HG03342 (cell line): ENCODE measurements around the gene TNFAIP8L3.
"Not testable (repeated sequence)": the region's sequence is repeated elsewhere in the genome, so short reads cannot be mapped to it uniquely, and the experiment has no call there.

Experiments used
- ATAC-seq: cut with Tn5 transposase; IDR thresholded peaks from one replicate; pipeline ENCODE4 v1.9.1; 2021; ENCODE audit warnings: mild to moderate bottlenecking, moderate library complexity; ENCODE audit not compliant: unreplicated experiment

TNFAIP8L3 gene

DNA sequence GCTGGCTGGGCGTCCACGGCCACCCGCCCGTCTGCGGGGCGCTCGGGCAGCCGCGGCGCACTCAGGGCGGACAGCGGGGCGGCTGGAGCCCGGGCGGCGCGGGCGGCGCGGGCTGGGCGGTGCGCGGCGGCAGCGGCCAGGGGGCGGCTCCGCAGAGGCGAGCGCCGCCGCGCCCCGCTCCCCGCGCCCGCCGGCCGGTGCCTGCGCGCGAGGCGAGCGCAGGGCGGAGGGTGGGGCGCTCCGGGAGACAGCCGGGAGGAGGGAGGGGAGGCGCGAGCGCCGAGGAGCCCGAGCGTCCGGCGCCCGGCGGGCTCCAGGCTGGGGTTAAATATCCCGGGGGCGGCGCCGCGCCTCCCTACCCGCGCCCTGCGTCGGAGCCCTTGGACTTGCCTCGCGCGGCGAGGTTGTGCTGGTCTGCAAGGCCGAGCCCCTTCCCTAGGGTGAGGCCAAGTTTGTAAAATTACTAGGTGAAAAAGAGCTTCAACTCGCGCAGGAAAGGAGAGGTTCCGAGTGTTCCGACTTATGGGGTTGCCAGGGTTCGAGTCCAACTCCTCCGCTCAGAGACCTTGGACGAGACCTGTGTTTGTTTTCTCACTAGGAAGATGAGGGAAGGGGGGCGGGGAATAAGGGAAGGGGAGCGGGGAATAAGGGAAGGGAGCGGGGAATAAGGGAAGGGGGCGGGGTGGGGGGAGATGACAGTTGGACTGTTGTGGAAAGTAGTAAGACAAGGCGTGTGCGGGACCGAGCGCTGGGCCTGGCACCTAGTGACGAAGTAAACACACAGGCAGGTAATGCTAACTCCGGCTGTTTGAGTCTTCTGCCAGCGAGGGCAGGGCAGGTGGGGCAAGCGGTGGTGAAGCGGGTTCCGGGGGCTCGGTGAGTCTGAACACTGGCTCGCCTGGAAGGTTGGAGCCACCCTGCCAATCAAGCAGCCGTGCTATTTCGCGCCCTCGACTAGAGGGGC lies at the start of gene TNFAIP8L3:
TSS of gene TNFAIP8L3 (minus strand) at position 301 of the 964 bp plus-strand sequence. CDS start 311 bp downstream, outside the sequence.
- no peak for ATAC-seq

GRCh38 chr15:51144021-51144532 lies 49.4 kb upstream of the TNFAIP8L3 start:
- no peak for ATAC-seq

DNA sequence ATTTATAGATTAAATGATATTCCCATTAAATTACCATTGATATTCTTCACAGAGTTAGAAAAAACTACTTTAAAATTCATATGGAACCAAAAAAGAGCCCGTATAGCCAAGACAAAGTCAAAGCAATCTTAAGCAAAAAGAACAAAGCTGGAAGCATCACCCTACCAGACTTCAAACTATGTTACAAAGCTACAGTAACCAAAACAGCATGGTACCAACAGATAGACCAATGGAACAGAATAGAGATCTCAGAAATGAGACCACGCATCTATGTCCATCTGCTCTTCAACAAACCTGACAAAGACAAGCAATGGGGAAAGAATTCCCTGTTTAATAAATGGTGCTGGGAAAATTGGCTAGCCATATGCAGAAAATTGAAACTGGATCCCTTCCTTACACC lies 45.6 kb upstream of the TNFAIP8L3 start:
- not testable (repeated sequence) for ATAC-seq

DNA sequence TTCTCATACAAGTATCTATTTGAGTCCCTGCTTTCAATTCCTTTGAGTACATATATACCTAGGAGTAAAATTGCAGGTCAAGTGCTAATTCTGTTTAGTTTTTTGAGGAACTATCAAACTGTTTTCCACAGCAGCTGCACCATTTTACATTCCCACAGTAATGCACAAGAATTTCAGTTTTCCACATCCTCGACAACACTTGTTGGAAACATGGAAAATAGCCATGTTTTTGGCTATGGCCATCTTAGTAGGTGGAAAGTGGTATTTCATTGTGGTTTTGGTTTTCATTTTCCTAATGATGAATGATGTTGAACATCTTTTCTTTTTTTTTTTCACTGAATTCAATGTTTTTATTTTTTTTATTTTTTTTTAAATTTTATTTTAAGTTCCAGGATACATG lies 44.4 kb upstream of the TNFAIP8L3 start:
- ATAC-seq, result no peak

DNA sequence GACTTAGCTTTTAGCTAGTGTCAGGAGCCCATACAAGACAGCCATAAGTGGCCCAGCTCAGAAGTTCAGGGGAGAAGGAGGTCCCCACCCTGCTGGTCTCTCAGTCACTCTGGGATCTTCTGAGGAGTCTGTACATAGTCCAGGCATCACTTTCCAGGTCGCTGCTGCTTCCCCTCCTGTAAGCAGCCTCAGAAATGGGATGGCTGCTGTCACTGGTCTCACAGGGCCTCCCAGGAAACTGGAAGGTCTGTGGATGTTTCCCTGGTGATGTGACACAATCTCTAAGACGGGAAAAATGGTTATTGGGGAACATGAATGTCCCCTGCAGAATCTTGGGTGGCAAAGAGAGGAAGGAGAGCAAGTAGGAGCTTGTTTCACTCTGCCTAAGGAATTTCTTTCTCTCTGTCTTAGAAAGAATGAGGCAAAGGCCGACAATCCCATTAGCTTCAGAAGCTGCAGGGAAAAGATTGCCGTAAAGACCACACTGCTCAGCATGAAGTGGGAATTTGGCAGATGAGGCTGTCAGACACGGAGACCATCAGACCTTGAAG lies 43.2 kb upstream of the TNFAIP8L3 start:
- no peak for ATAC-seq

DNA sequence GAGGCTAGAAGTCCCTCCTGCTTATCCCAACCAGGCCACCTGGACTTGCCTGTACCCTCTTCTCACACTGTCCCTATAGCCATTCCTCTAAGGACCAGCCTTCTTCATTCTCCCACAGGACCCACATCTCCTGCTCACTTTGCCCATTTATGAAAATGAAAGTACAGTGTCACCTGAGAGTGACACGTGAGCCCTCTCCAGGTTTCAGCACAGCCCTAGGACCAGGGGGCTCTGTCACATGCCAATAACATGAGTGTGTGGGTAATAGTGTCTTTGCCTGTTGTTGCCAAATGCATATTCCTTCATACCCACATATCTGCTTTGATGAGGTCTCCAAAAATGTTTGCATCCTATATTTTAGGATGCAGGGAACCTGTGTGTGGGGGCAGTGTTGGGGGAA lies 42.3 kb upstream of the TNFAIP8L3 start:
- ATAC-seq, result no peak

- ATAC-seq, result no peak
These were observed 40.6 kb upstream of the TNFAIP8L3 start for GRCh38 chr15:51135276-51135675.

GRCh38 chr15:51134416-51135199 lies 39.9 kb upstream of the TNFAIP8L3 start:
- no peak for ATAC-seq

- ATAC-seq, result no peak
These were observed 38.5 kb upstream of the TNFAIP8L3 start for GRCh38 chr15:51133140-51133765.

DNA sequence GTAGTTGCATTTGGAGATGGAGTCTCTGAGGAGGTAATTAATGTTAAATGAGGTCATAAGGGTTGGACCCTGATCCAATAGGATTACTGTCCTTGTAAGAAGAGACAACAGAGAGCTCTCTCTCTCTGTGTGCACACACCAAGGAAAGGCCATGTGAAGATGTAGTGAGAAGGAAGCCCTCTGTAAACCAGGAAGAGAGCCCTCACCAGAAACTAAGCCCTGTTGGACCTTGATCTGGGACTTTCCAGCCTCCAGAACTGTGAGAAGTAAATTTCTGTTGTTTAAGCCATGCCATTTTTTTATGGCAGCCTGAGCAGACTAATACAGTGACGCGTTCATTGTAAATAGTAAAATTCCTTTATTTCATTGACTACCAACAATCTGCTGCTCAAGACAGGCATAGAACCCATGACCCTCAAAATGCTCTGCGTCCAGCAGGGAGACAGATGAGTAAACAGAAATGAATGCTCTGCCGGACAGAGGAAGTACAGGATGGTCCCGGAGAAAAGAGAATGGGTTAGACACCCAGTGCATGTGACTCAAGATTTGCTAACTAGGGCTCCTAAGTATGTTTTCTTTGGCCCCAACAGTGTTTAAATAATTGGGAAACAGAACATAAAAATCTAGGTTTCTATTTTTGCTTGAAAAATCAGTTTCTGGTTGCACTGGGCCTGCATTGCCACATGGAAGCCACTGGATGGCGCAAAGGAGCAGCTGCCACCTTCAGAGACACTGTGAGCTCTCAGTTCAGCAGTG lies 37.9 kb upstream of the TNFAIP8L3 start:
- ATAC-seq, result no peak

DNA sequence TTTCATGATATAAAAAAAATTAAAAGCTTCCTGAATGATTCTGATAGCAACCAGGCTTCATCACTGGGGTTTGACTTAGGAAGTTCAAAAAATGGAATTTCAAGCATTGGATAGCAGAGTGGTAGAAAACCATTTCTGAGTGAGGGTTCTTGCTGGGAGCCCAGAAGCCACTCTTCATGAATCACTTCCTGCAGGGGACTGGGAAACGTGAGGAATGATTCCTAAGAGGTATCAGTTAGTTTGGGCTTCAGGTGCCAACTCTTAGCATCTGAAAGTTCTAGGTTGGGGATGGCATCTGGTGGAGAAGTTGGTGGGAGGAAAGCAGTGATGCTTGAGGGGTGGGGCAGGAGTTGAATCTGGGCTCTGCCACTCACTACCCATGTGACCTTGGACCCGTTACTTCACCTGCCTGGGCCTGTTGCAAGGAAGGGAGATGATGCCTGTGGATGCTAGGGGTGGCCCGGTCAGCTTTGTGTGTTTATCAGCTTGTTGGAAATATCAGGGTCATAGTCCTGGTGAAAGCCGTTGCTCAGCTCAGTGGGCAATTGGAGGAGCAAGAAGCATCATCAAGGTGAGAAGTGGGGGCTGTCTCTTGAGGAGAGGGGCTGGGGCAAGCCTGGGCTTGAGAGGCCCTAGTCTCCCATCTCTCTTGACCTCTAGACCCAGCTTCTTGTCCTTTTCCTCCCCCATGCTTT lies 37.0 kb upstream of the TNFAIP8L3 start:
- no peak for ATAC-seq

DNA sequence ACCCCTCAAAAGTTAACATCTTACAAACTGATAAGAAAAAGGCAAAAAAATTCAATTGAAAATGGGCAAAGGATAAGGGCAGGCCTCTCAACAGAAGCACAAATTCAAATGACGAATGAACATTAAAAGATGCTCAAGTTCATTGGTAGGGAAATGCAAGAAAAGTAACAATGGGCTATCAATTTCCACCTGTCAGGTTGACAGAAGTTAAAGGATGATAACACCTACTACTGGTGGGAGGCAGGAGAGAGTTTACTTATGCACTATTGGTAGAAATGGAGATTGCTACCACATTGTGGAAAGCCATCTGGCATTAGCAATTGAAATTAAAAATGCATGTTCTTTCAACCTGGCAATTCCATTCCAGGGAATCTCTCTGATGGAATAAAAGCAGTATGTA lies 35.6 kb upstream of the TNFAIP8L3 start:
- ATAC-seq, result no peak

- no peak for ATAC-seq
These were observed 35.0 kb upstream of the TNFAIP8L3 start for GRCh38 chr15:51129535-51130188.

DNA sequence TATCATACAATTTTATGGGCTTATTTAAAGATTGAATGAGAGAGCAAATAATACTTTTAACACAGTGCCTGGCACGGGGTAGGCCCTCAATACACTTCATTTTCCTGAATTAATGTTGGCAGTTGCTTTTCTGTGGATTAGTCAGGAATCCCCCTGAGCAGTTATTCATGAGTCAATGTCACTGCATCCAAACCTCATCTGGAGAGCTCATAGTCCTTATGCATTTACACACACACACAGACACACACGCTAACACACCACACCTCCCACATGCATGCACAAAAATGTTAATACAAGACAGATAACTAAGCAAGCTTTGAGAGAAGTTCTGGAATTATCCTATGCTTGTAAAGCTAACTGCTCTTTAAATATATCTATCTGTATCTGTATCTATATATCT lies 34.0 kb upstream of the TNFAIP8L3 start:
- no peak for ATAC-seq

- no peak for ATAC-seq
These were observed 32.1 kb upstream of the TNFAIP8L3 start for GRCh38 chr15:51126842-51127241.

DNA sequence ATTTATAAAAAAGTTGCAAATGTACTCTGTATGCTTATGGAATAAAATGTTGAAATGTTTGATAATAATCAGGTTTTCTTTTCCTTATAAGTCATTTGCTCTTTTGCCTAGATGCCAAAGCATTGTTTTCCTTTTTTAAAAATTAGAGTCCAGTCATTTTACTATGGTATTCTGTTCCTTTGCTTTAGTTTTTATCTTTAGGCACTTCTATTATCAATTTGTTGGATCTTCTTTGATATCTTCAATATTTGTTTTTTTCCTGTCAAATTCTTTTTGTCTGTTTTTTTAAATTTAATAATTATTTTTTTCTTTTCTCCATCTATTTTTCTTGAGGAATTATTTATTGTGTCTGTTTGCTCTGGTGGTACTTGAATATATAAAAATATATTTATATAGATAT lies 28.3 kb upstream of the TNFAIP8L3 start:
- not testable (repeated sequence) for ATAC-seq

GRCh38 chr15:51121631-51122225 lies 27.0 kb upstream of the TNFAIP8L3 start:
- no peak for ATAC-seq

GRCh38 chr15:51121118-51121517 lies 26.4 kb upstream of the TNFAIP8L3 start:
- no peak for ATAC-seq

- no peak for ATAC-seq
These were observed 24.4 kb upstream of the TNFAIP8L3 start for GRCh38 chr15:51119120-51119519.
